Measurements from ENCODE around the gene PRKCZ.

DNA sequence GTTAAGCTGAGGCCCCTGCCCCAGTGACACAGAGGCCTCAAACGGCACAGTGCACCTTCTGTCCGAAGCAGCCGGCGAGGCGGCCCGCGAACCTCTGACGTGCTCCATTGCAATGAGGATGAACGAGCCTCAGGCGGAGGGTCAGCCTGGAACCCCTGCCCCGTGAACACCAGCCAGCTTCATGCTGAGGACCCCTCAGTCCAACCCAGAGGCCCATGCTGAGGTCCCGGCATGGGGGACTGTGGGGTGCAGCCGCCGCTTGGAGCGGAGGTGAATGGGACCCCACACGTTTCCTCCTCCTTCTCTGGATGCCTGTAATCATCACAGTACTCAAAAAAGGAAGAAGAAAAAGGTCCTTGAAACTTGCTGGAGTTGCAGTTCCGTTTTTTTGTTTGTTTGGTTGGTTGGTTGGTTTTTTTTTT lies 62.1 kb downstream of the PRKCZ start:
- TF ChIP-seq, protein P1, sequence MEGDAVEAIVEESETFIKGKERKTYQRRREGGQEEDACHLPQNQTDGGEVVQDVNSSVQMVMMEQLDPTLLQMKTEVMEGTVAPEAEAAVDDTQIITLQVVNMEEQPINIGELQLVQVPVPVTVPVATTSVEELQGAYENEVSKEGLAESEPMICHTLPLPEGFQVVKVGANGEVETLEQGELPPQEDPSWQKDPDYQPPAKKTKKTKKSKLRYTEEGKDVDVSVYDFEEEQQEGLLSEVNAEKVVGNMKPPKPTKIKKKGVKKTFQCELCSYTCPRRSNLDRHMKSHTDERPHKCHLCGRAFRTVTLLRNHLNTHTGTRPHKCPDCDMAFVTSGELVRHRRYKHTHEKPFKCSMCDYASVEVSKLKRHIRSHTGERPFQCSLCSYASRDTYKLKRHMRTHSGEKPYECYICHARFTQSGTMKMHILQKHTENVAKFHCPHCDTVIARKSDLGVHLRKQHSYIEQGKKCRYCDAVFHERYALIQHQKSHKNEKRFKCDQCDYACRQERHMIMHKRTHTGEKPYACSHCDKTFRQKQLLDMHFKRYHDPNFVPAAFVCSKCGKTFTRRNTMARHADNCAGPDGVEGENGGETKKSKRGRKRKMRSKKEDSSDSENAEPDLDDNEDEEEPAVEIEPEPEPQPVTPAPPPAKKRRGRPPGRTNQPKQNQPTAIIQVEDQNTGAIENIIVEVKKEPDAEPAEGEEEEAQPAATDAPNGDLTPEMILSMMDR (IDR thresholded peaks at IDR 0.05; ENCODE audit: low read depth, low read length), result no peak
- no peak for TF ChIP-seq EZH2phosphoT487 (IDR thresholded peaks at IDR 0.05; ENCODE audit: low read depth)

Data from OCI-LY3 (cell line).